Small intestine (tissue), 7 donors: ENCODE data around the gene RAI1. TPM values are rescaled to one million over a fixed set of nuclear protein-coding genes. Genes with fewer than 3 reads are reported as not detected.
"Not testable (repeated sequence)": the region's sequence is repeated elsewhere in the genome, so short reads cannot be mapped to it uniquely, and the experiment has no call there.

Experiments
- DNase-seq, 2 donors: peaks; one replicate each; pipeline versions ENCODE4 v3.0.0 to v3.0.0-alpha.2; 2013
- FAIRE-seq: peaks from 2 replicates; lab custom pipeline; 2012; peaks lifted over from hg19 to GRCh38; lab: Jason Lieb, UNC
- H3K27ac ChIP-seq, 3 donors: one replicate each; pipeline ENCODE4 v1.5.1; 2013; ENCODE audit warnings: low read length in 2 of 3, mild to moderate bottlenecking in 2 of 3, control low read depth in 1 of 3, inconsistent platforms in 1 of 3, low read depth in 1 of 3, moderate library complexity in 1 of 3
- H3K27me3 ChIP-seq, 3 donors: one replicate each; pipeline ENCODE4 v1.6.1; 2013; ENCODE audit warnings: low read length in 3 of 3, inconsistent platforms in 1 of 3; ENCODE audit not compliant: control insufficient read depth in 3 of 3, insufficient read depth in 3 of 3
- H3K36me3 ChIP-seq, 3 donors: one replicate each; pipeline ENCODE4 v1.6.1; 2013; ENCODE audit warnings: low read length in 3 of 3, inconsistent platforms in 1 of 3, low read depth in 1 of 3, mild to moderate bottlenecking in 1 of 3, moderate library complexity in 1 of 3; ENCODE audit not compliant: control insufficient read depth in 3 of 3, insufficient read depth in 2 of 3
- H3K4me1 ChIP-seq, 3 donors: one replicate each; pipeline ENCODE4 v1.6.1; 2013; ENCODE audit warnings: low read length in 2 of 3, inconsistent platforms in 1 of 3, low read depth in 1 of 3, mild to moderate bottlenecking in 1 of 3, moderate library complexity in 1 of 3; ENCODE audit not compliant: control insufficient read depth in 3 of 3, insufficient read depth in 2 of 3
- H3K4me3 ChIP-seq, 3 donors: one replicate each; pipeline ENCODE4 v1.5.1; 2013; ENCODE audit warnings: low read length in 3 of 3, control low read depth in 1 of 3, inconsistent platforms in 1 of 3, low read depth in 1 of 3, mild to moderate bottlenecking in 1 of 3, moderate library complexity in 1 of 3
- H3K9me3 ChIP-seq, 2 donors: one replicate each; pipeline ENCODE4 v1.6.1; 2013; ENCODE audit warnings: low read depth in 1 of 2, low read length in 1 of 2; ENCODE audit not compliant: control insufficient read depth in 2 of 2, insufficient read depth in 1 of 2
- WGBS, 3 donors: extraction: QIAGEN DNeasy Blood & Tissue Kit; methylation state at CpG; one replicate each; pipeline ENCODE4 v1.1.7; 2013; 5-methylcytosine and 5-hydroxymethylcytosine counted together
- polyA plus RNA-seq, 4 donors: library from polyadenylated mRNA; stranded (reverse) in 3 of 4; unstranded in 1 of 4; fragments of 200-250 nt in 3 of 4; fragments of 120-200 nt in 1 of 4; gene quantifications; one replicate each; pipeline versions ENCODE4 v1.2.1 to v1.2.3, GENCODE V29; 2013
- donor health status: healthy with polysubstance abuse.
- donor health status: control.
- donor health status: control.
- donor health status: Bipolar disorder and iron deficiency.
- donor health status: healthy.

The RAI1 gene
- polyA plus RNA-seq, 4 donors: 2.4 to 20.7 (median 6.2) TPM

DNA sequence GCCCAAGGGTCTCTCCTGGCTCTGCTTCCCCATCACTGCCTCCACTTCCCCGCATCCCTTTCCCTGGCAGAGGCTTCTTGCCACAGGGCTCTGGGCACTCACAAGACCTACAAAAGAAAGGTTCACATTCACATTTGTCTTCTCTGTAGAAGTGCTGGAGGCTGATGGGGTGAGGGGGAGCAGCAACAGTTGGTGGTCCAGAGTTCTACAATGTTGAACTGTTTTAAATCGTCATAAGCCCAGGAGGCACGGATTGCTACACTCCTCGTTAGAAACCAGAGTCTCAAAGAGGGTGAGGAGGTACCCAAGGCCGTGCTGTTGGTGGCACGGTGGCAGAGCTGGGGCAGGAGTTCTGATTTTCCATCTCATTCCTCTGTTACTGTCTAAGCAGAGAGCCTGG lies 5.8 kb upstream of the RAI1 start:
- Histone ChIP-seq H3K9me3 (no peaks in the 10 kb centered on the region), H3K27me3 (no peaks in the 10 kb centered on the region), H3K4me3 (no peak overlapping the region), H3K27ac (no peak overlapping the region), H3K36me3 (no peaks in the 10 kb centered on the region), H3K4me1 (peaks cover 0 to 17% (median 0%) of the 10 kb centered on the region in 3 donors)
- DNase-seq (no peak), FAIRE-seq (no peak)
- 81 to 86% (median 84%) methylated on average over 6 of the region's 6 CpGs for WGBS, 3 donors

DNA sequence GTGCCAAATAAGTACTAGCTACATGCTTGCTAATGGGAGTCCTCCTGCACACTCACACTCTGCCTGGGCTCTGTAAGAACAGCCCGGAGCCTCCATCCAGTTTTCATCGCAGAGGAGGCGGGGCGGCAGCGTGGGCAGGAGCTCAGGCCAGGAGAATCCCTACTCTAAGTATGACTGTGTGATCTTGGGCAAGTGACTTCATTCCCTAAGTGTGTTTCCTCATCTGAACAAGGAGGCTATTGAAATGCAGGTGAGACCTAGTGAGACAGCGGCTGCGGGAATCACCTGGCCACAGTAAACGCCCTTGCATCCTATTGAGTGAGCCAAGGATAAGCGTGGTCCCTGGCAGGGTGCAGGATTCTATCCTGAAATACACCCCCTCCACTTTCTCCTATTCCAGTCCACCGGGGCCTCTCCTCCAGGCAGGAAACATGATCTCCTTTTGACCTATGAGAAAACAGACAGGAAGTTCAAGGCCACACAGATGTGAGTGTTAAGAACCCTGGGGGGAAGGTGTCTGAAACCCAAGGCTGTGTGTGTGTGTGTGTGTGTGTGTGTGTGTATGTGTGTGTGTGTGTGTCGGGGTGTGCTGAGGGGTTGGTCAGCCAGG lies 5.2 kb upstream of the RAI1 start:
- no peaks in the 10 kb centered on the region for H3K36me3 ChIP-seq
- H3K4me1 ChIP-seq: peaks cover 0 to 17% (median 0%) of the 10 kb centered on the region in 3 donors
- H3K27me3 ChIP-seq: no peaks in the 10 kb centered on the region
- FAIRE-seq (no peak), DNase-seq (peak in 1 of 2 donors; percentile 59)
- no peak overlapping the region for H3K27ac ChIP-seq
- H3K9me3 ChIP-seq: no peaks in the 10 kb centered on the region
- WGBS, 3 donors: 18 to 48% (median 39%) methylated on average over 11 of the region's 11 CpGs
- no peak overlapping the region for H3K4me3 ChIP-seq

DNA sequence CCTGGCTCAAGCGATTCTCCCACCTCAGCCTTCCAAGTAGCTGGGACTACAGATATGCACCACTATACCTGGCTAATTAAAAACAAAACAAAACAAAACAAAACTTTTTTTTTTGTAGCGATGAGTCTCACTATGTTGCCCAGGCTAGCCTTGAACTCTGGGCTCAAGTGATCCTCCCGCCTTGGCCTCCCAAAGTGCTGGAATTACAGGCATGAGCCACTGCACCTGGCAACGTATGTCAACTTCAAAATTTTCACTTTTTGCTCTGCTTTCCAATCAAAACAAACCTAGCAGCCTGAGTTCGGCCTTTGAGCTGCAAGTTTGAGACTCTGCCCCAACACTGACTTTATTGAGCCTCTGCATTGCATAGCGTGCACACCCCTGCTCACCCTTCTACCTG lies 4.5 kb upstream of the RAI1 start:
- peaks cover 0 to 13% (median 0%) of the 10 kb centered on the region in 3 donors for H3K4me1 ChIP-seq
- FAIRE-seq: no peak
- H3K4me3 ChIP-seq: no peak overlapping the region
- H3K27ac ChIP-seq: no peak overlapping the region
- H3K9me3 ChIP-seq: no peaks in the 10 kb centered on the region
- H3K36me3 ChIP-seq: no peaks in the 10 kb centered on the region
- WGBS, 3 donors: 75 to 83% (median 79%) methylated on average over 6 of the region's 6 CpGs
- DNase-seq: no peak
- H3K27me3 ChIP-seq: no peaks in the 10 kb centered on the region

DNA sequence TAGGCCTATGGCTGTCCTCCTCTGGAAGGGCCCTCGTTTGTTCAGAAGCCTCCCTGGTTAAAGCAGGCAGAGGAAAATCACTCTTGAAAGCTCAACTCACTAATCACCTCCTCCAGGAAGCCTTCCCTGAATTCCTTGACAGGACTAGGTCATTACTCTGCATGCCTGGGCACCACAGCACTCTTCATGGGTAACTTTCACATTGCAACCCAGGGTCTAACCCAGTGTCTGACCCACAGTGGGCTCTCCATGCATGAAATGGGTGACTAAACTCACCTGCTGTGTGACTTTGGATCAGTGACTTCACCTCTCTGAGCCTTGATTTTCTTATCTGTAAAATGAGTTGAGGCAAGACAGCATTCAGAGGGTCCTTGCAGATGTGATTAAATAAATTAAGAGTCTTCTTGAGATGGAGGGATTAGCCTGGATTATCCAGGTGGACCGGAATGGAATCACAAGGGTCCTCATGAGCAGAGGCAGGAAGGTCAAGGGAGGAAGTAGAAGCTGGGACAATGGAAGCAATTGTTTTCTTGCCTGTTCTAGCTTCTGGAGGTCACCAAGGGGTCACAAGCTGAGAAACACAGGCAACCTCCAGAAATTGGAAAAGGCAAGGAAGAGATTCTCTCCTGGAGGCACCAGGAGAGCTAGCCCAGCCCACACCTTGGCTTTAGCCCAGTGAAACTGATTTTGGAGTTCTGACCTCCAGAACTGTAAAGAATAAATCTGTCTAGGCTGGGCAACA lies 3.8 kb upstream of the RAI1 start:
- no peaks in the 10 kb centered on the region for H3K36me3 ChIP-seq
- no peaks in the 10 kb centered on the region for H3K27me3 ChIP-seq
- FAIRE-seq: no peak
- peaks cover 0 to 13% (median 0%) of the 10 kb centered on the region in 3 donors for H3K4me1 ChIP-seq
- no peaks in the 10 kb centered on the region for H3K9me3 ChIP-seq
- no peak for DNase-seq
- H3K27ac ChIP-seq: no peak overlapping the region
- 63 to 73% (median 70%) methylated on average over 2 of the region's 2 CpGs for WGBS, 3 donors
- H3K4me3 ChIP-seq: no peak overlapping the region

DNA sequence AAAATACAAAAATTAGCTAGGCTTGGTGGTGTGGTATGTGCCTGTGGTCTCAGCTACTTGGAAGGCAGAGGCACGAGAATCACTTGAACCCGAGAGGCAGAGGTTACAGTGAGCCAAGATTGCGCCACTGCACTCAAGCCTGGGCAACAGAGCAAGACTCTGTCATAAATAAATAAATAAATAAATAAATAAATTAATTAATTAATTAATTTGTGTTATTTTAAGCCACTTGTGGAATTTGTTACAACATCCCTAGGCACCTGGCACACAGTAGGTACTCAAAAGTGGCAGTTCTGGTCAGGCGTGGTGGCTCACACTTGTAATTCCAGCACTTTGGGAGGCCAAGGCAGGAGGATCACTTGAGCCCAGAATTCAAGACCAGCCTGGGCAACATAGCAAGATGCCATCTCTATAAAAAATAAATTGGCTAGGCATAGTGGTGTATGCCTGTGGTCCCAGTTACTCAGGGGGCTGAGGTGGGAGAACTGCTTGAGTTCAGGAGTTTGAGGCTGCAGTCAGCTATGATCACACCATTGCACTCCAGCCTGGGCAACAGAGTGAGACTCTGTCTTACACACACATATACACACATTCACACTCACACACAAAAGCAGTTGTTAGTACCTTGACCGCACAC lies 3.1 kb upstream of the RAI1 start:
- not testable (repeated sequence) for H3K27ac ChIP-seq, H3K9me3 ChIP-seq, FAIRE-seq, H3K36me3 ChIP-seq, H3K27me3 ChIP-seq, DNase-seq, H3K4me3 ChIP-seq
- 85 to 87% (median 87%) methylated on average over 5 of the region's 5 CpGs for WGBS, 3 donors
- H3K4me1 ChIP-seq: peaks cover 0 to 14% (median 0%) of the 10 kb centered on the region in 3 donors

DNA sequence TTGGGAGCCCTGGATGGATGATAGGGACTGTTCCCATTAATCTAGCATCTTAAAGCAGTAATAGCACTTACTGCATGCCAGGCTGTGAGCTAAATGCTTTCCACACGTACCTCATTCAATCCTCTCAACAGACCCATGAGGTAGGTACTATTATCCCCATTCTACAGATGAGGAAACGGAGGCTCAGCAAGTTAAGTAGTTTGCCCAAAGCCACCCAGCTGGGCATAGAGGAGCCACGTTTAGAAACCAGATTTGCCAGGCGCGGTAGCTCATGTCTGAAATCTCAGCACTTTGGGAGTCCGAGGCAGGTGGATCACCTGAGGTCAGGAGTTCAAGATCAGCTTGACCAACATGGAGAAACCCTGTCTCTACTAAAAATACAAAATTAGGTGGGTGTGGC lies 2.0 kb upstream of the RAI1 start:
- no peak overlapping the region for H3K27ac ChIP-seq
- FAIRE-seq: no peak

DNA sequence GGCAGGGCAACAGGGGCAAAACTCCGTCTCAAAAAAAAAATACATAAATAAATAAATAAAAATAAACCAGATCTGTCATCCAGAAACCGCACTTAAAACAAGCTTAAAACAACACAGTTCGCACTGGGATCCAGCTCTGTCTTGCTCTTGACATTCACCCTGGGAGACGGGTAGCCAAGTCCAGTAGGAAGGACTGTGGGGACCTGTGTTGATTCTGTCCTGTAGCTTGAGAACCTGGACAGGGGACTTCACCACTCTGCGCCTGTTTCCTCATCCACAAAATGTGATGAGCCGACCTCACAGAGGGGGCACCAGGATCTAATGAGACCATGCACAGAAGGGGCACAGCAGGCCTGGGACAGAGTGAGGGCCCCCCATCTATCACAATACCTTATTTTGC lies 1.5 kb upstream of the RAI1 start:
- Histone ChIP-seq H3K36me3 (peaks cover 0 to 6% (median 0%) of the 10 kb centered on the region in 3 donors), H3K27me3 (no peaks in the 10 kb centered on the region), H3K4me3 (no peak overlapping the region), H3K9me3 (no peaks in the 10 kb centered on the region), H3K4me1 (peaks cover 0 to 23% (median 5%) of the 10 kb centered on the region in 3 donors), H3K27ac (no peak overlapping the region)
- WGBS, 3 donors: 87 to 93% (median 89%) methylated on average over 6 of the region's 6 CpGs
- FAIRE-seq (no peak), DNase-seq (no peak)

More for the DNA sequence above, 2.0 kb upstream of the RAI1 start:
- no peaks in the 10 kb centered on the region for H3K27me3 ChIP-seq
- peaks cover 0 to 23% (median 5%) of the 10 kb centered on the region in 3 donors for H3K4me1 ChIP-seq
- peaks cover 0 to 6% (median 0%) of the 10 kb centered on the region in 3 donors for H3K36me3 ChIP-seq
- DNase-seq: no peak
- 90 to 94% (median 93%) methylated on average over 6 of the region's 6 CpGs for WGBS, 3 donors
- no peaks in the 10 kb centered on the region for H3K9me3 ChIP-seq
- H3K4me3 ChIP-seq: no peak overlapping the region

DNA sequence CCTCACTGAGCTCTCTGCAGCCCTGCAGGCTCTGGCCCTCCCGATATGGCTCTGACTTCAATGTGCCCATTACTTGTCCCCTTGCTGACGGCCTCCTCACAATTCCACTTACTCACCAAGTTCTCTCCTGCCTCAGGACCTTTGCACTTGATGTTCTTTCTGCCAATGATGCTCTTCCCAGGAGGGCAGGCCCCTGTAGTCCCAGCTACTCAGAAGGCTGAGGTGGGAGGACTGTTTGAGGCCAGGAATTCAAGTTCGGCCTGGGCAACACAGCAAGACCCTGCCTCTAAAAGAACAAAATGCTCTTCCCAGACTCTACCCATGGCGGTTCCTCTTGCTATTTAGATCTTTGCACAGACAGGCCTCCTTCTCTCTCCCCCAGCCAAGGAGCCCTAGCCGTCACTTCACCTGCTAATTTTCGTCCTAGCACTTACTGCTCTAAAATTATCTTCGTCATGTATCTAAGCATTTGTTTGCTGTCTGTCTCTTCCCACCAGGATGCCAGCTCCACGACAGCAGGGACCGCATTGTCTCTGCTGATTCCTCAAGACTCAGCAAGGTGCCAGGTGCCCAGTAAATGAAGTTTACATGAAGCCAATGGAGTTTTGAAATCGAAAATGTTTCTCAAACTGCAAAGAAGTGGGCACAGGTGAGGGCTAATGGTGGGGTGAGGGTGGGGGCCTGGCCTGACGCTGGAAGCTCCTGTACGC lies 626 bp upstream of the RAI1 start:
- 47 to 55% (median 49%) methylated on average over 12 of the region's 12 CpGs for WGBS, 3 donors
- H3K4me1 ChIP-seq: peaks cover 0 to 30% (median 13%) of the 10 kb centered on the region in 3 donors
- DNase-seq (no peak), FAIRE-seq (no peak)
- H3K27ac ChIP-seq: peak overlapping the region in 1 of 3 donors; percentile 21
- no peaks in the 10 kb centered on the region for H3K9me3 ChIP-seq
- no peaks in the 10 kb centered on the region for H3K27me3 ChIP-seq
- peaks cover 0 to 12% (median 0%) of the 10 kb centered on the region in 3 donors for H3K36me3 ChIP-seq
- H3K4me3 ChIP-seq: peak overlapping the region in 1 of 3 donors; percentile 85
